DMS 273 (cell line): ENCODE results near the gene GPR151.
A peak's percentile ranks its signal among the peaks of the same experiment; 100 is the strongest.

Experiments used
- DNase-seq: peaks from one replicate; lab custom pipeline; 2025; ENCODE audit not compliant: unreplicated experiment; lab: John Stamatoyannopoulos, UW

The GPR151 gene

GRCh38 chr5:146521403-146522106 is 5.6 kb upstream of the GPR151 start:
- no peak for DNase-seq

GRCh38 chr5:146520731-146521130 is 4.7 kb upstream of the GPR151 start:
- DNase-seq: no peak

- DNase-seq: no peak
These were observed 3.6 kb upstream of the GPR151 start for GRCh38 chr5:146519554-146519953.

GRCh38 chr5:146515473-146516150 is 378 bp downstream of the GPR151 start:
- DNase-seq: peak; percentile 60

- DNase-seq: no peak
These were observed 1.4 kb downstream of the GPR151 start for GRCh38 chr5:146514575-146514974.

- no peak for DNase-seq
These were observed 2.5 kb downstream of the GPR151 start for GRCh38 chr5:146513462-146513861.

GRCh38 chr5:146510559-146511125 is 5.3 kb downstream of the GPR151 start:
- DNase-seq: no peak

GRCh38 chr5:146507428-146507827 is 8.6 kb downstream of the GPR151 start:
- no peak for DNase-seq

- DNase-seq: no peak
These were observed 16.3 kb downstream of the GPR151 start for GRCh38 chr5:146499680-146500079.

- no peak for DNase-seq
These were observed 21.3 kb downstream of the GPR151 start for GRCh38 chr5:146494656-146495055.

GRCh38 chr5:146490089-146490843 is 25.7 kb downstream of the GPR151 start:
- DNase-seq: no peak

GRCh38 chr5:146484714-146485391 is 31.1 kb downstream of the GPR151 start:
- no peak for DNase-seq

GRCh38 chr5:146482775-146483174 is 33.2 kb downstream of the GPR151 start:
- DNase-seq: no peak

GRCh38 chr5:146475906-146476305 is 40.1 kb downstream of the GPR151 start:
- no peak for DNase-seq

- DNase-seq: peak; percentile 22
These were observed 40.7 kb downstream of the GPR151 start for GRCh38 chr5:146475190-146475780.

- no peak for DNase-seq
These were observed 41.9 kb downstream of the GPR151 start for GRCh38 chr5:146474065-146474464.

GRCh38 chr5:146467760-146468159 is 48.2 kb downstream of the GPR151 start:
- no peak for DNase-seq

GRCh38 chr5:146466521-146467349 is 49.3 kb downstream of the GPR151 start:
- DNase-seq: peak; percentile 14

GRCh38 chr5:146463446-146463845 is 52.5 kb downstream of the GPR151 start:
- no peak for DNase-seq
